Measurements from ENCODE around the gene USH2A.
A peak's percentile ranks its signal among the peaks of the same experiment; 100 is the strongest.
"Not testable (repeated sequence)": the region's sequence is repeated elsewhere in the genome, so short reads cannot be mapped to it uniquely, and the experiment has no call there.

Gene USH2A

DNA sequence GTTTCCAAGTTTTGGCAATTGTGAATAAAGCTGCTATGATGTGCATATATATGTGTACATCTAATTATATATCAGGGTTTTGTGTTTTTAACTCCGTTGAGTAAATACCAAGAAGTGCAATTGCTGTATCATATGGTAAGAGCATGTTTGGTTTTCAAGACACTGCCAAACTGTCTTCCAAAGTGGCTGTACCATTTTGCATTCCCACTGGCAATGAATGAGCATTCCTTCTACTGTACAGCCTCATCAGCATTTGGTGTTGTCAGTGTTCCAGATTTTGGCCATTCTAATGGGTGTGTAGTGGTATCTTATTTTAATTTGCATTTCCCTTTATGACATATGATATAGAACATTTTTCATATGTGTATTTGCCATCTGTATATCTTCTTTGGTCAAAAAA lies 246.3 kb downstream of the USH2A start:
- in situ Hi-C loops (cut with MboI; ENCODE audit: low pct_unique_long_range_greater_than_20kb, low sequenced_read_pairs) = no loop called here
- no peak for DNase-seq

DNA sequence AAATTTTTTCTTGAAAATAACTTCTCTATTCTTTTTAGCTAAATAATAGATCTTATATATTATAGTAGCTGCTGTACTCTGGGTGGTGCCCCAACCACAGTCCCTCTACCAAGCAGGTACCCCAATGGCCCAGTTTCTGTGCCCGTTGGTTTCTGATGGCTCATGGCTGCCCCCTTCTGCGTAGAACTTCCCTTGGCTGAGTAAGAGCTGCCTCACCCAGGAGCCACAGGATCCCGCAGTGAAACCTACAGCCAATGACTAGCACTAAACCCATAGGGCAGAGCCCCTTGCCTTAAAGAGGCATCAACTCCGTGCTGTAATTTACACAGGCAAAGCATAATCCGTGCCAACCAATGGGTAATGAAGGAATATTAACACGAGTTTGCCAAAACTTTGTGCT lies 247.5 kb downstream of the USH2A start:
- DNase-seq = no peak
- in situ Hi-C loops (cut with MboI; ENCODE audit: low pct_unique_long_range_greater_than_20kb, low sequenced_read_pairs) = no loop called here

DNA sequence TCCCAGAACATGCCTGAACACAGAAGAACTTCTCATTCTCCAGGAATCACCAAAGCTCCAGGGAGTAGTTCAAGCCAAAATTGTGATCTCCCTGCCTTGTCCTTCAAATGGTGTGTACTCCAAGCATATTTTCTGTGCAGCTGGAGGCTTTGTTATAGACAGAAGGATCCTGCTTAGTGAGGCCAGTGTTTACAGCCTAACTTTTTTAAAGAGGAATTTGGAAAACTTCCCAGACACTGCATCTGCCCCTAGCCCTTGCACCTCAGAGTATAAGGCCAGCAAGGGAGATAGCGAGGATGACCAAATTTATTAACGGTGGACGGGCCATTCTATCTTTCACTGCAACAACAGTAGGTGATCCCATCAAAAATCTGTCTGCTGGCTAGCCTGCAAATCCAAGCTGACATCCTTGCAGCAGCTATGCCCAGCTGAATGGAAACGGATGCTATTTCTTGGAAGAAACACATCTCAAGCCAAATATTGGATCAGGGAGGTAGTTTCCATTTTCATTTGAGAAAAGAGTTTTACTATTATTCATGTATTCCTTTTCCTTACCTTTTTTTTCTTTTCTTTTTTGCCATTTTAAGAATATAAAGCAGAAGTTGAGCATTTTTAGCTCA lies 249.8 kb downstream of the USH2A start:
- DNase-seq = no peak
- in situ Hi-C loops (cut with MboI; ENCODE audit: low pct_unique_long_range_greater_than_20kb, low sequenced_read_pairs) = no loop called here

DNA sequence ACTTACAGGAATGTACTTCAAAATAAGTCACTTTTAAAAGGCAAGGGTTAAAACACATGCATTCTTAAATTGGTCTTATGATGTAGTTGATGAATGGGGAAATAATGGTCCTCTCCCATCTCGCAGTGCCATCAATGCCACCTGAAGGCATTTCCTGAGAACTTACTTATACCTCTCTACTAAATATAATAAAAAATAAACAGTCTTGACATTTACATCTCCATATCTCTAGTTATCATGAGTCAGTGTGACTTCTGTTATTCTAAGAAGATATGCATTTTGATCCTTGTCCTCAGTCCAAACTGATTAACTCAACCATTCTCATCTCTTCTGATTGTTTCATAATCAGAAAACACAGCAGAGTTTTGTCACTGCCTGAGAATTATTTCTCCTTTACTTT lies 253.9 kb downstream of the USH2A start:
- no peak for DNase-seq
- in situ Hi-C loops (cut with MboI; ENCODE audit: low pct_unique_long_range_greater_than_20kb, low sequenced_read_pairs) = no loop called here

DNA sequence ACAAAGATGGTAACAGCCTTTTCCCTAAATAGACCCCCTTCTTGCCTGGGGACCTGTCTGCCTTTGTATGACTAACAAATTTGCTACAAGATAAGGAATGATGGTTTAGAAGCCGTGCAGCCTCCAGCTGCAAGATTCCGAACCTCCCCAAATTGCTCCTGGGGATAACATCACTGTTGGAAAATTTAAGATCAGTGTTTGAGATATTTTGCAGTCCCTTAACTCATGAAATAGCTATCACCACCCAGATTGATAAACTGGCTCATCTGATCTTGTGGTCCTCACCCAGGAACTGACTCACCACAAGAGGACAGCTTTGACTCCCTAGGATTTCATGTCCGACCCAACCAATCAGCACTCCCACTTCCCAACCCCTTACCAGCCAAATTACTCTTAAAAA lies 254.7 kb downstream of the USH2A start:
- in situ Hi-C loops (cut with MboI; ENCODE audit: low pct_unique_long_range_greater_than_20kb, low sequenced_read_pairs) = no loop called here
- DNase-seq = no peak

DNA sequence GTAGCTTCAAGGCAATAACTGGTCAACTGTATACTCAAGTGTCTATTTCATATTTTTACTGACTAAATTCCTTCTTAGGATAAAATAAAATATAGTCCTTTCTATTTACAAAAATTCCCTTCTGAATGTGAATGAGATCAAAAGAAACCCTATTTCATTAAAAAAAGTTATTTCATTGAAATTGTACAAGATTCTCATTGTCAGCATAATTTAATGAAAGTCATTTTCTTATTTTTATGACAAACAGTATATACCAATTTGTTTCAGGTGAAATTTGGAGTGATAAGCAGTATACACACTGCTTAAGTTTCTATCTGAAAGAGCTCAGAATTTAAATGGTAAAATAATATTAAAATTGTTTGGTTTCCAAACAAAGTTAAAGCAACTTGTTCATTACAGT lies 269.2 kb downstream of the USH2A start:
- no peak for DNase-seq
- in situ Hi-C loops (cut with MboI; ENCODE audit: low pct_unique_long_range_greater_than_20kb, low sequenced_read_pairs) = no loop called here

DNA sequence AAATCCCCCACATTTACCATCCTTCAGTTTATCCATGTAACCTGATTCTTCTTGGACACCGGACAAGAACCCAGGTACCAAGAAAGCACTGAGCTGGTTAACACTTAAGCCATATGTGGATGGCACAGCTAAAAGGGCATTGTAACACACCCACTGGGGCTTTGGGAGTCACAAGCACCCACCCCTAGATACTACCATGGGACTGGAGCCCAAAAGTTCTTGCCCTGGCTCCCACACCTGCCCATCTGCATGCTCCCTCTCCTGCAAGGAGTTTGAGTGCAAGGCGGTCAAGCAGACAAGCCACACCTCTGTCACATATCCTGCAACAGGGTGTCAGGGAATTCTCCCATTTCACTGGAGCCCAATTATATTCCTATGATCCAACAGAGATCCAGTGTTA lies 270.1 kb downstream of the USH2A start:
- in situ Hi-C loops (cut with MboI; ENCODE audit: low pct_unique_long_range_greater_than_20kb, low sequenced_read_pairs) = no loop called here
- no peak for DNase-seq

DNA sequence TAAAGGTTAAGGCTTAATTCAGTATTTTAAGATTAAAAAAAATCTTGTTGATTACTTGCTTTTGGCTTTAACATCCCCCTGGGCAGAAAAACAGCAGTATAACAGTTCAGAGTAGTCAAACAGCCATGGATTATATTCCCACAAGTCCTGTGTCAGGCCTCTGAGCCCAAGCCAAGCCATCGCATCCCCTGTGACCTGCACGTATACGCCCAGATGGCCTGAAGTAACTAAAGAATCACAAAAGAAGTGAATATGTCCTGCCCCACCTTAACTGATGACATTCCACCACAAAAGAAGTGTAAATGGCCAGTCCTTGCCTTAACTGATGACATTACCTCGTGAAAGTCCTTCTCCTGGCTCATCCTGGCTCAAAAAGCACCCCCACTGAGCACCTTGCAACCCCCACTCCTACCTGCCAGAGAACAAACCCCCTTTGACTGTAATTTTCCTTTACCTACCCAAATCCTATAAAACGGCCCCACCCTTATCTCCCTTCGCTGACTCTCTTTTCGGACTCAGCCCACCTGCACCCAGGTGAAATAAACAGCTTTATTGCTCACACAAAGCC lies 277.7 kb downstream of the USH2A start:
- in situ Hi-C loops (cut with MboI; ENCODE audit: low pct_unique_long_range_greater_than_20kb, low sequenced_read_pairs); DNase-seq: not testable (repeated sequence)

DNA sequence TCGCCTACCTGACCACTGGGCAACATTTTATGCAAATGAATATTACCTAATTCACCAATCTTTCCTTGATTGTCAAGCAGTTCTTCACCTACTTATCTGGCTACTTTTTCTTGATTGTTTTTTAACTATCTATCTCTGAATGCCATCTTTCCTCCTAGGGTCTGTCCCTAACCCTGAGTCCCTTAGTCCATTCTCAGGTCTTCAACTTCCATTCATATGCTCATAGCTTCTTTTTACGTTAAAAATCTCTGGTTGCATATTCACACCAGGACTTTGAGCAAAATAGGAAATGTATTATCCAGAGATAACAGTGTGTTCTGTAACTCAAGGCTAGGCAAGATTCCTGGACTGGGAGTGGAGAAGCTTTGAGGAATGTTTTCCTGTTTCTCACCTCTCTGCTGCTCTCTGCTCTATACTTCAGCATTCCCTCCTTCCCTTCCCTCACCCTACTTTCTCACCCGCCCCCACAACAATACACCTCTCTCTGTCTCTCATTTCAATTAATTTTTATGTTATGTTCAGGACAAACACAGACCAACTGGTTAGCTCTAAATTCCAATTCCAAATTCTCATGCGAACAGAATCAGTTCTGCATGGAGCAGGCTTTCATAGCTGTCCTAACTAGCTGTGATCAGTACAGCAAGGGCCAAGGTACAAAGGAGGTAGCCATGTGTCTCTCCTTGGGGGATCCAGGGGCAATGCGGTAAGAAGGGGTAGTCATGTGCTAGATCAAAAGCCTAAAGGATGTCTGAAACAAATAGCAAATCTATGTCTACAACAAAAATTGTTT lies 278.4 kb downstream of the USH2A start:
- no peak for DNase-seq
- in situ Hi-C loops (cut with MboI; ENCODE audit: low pct_unique_long_range_greater_than_20kb, low sequenced_read_pairs) = no loop called here

DNA sequence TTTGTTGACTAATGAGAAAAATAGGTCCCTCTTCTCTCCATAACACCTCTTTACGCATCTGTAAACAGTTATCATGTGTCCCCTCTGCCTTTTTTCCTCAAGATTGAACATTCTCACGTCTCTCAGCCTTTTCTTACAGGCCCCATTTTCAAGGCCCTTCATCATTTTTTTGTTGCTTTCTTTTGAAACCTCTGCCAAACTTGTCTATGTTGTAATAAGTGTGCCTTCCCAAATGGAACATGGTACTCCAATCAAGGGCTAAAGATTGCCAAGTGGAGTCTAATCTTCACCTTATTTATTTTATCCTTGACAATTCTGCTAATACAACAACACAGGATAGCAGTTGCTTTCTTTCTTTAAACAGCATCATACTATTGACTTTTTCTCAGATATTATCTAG lies 280.3 kb downstream of the USH2A start:
- in situ Hi-C loops (cut with MboI; ENCODE audit: low pct_unique_long_range_greater_than_20kb, low sequenced_read_pairs) = no loop called here
- DNase-seq = no peak

DNA sequence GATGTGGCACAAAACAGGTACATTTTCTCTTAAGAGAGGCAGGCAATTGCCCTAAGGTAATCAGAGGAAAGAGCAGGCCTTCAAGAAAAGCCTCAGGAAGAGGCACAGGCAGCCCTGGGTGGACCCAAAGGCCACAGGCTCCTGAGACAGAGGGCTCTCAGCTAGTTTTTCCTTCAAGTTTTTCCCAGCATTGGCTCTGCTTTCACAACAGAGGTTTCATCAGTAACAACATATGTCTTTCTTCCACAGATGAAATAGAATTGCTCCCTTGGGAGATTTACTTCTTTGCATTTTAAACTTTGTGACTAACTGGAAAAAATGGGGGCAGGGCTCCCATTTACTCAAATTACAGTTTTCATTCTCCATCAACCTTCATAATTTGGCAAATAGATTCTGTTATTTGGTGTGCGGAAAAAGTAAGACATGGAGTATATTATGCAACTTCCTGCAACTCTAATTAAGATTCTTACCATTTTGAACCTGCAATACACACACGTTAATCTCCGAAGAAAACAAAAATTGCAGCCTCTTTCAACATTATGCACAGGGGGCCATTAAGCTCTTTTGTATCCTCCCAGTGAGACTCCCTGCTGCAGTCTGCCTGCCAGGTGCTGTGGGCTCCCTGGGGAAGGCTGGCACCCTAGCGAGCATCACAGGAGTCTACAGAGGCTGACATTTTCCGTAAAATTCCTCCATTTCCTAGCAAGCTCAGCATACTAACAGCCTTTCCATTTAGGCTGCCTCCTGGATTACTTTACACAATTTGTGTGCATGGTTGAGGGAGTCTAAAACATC lies 282.3 kb downstream of the USH2A start:
- in situ Hi-C loops (cut with MboI; ENCODE audit: low pct_unique_long_range_greater_than_20kb, low sequenced_read_pairs) = no loop called here
- no peak for DNase-seq

DNA sequence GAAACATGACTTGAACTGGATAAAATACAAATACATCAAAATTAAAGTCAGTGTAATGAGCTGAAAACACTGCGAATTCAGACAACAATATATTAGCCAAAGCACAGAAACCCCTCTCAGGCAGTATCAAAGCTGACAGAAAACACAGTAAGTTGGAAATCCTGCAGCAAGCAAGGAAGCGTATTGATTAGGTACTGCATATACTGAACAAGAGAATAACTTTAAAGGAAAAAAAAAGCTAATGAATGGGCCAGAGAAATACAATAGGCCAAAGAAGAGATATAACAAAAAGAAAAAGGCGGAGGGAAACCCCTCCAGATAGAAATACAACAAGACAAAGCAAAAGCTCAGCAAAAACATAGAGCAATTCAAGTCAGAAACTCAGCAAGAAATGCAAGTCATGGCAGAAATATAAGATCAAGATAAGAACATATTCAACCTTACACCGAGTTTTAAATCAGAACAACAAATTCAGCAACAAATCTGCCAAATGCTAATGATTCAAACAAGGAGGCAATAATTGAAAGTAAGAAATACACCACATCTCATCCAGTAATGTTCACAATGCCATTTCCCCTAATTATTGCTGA lies 299.0 kb downstream of the USH2A start:
- in situ Hi-C loops (cut with MboI; ENCODE audit: low pct_unique_long_range_greater_than_20kb, low sequenced_read_pairs) = no loop called here
- no peak for DNase-seq

DNA sequence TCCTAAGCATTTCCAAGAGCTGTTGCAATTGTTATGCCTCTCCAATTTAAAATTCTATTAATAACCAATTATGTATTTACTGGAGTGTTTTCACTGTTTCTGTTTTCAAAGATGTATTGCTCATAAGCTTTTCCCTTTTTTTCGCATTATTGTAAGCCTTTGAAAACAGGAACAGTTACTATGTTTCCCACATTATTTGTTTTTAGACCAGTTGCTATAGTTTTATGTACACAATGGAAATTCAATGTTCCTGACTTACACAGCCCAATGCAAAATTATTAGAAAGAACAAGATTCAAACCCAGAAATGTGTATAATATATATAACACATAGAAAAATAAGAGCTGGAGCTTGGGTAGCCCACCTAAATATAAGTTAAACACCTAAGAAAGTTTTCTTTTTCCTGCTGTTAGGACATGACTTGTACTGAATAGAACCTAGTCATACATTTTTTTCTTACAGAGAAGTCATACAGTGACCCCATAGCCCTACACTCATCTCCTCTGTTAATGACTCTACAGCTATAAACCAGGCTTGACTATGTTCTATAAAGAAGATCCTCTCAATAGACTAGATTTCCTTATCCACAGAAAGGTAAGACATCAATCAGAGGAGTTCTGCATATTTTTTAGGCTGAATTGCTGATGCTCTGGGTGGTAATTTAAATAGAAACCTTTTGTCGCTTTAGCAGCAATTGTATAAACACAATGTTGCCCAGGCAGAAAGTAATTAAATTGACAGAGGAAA lies 299.6 kb downstream of the USH2A start:
- in situ Hi-C loops (cut with MboI; ENCODE audit: low pct_unique_long_range_greater_than_20kb, low sequenced_read_pairs) = no loop called here

DNA sequence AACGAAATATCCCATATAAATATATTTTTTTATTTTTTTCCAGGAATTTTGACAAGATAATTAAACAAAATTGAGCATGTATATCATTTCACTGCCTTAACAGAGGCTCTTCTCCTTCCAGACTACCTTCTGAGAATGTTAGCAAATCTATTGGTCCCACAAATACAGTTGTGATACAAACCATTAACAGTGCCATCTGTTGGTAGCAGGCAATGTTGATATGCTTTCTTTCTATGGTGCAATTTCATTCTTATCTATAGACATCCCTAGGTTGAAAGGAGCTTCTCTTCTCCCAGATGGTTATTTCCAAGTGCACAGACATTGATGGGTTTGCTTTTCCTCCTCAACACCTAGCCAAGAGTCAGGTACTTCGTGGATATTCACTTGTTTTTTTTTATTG lies 303.6 kb downstream of the USH2A start:
- peak; percentile 12 for DNase-seq

More for the DNA sequence above, 299.6 kb downstream of the USH2A start:
- no peak for DNase-seq

DNA sequence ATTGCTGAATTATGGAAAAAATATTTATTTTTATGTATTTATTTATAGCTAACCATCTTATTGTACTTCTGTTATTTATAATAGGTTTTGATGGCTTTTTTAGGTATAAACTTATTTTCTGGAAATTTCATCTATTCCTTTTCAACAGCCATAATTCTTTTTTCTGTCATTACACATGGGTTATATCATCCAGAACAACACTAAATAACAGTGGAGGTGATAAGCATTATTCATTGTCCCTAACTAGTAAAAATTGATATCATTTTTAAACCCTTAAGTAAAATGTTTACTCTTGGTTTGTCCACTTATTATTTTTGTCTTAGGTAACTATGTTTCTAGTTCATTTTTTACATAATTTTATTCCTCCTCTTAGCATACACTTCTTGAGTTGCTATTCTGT lies 309.1 kb downstream of the USH2A start:
- DNase-seq = no peak
- in situ Hi-C loops (cut with MboI; ENCODE audit: low pct_unique_long_range_greater_than_20kb, low sequenced_read_pairs) = no loop called here

More for the DNA sequence above, 303.6 kb downstream of the USH2A start:
- in situ Hi-C loops (cut with MboI; ENCODE audit: low pct_unique_long_range_greater_than_20kb, low sequenced_read_pairs) = no loop called here

DNA sequence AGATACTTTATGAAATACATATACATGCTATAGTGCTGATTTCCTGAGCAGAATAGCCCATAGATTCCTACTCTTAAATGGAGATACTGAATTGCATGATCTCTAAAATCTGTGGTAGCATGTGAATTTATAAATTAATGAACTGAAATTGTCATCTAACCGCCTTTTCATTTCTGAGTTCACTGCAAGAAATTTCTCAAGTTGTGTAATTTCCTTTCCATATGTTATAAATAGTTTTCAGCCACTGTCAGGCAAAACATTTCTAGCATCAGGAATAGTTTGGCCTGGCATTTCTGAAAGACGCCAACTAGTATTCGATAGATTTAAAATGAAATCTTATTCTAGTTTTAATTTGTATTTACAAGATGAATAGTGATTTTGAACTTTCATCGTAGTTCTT lies 310.1 kb downstream of the USH2A start:
- in situ Hi-C loops (cut with MboI; ENCODE audit: low pct_unique_long_range_greater_than_20kb, low sequenced_read_pairs) = no loop called here
- no peak for DNase-seq

DNA sequence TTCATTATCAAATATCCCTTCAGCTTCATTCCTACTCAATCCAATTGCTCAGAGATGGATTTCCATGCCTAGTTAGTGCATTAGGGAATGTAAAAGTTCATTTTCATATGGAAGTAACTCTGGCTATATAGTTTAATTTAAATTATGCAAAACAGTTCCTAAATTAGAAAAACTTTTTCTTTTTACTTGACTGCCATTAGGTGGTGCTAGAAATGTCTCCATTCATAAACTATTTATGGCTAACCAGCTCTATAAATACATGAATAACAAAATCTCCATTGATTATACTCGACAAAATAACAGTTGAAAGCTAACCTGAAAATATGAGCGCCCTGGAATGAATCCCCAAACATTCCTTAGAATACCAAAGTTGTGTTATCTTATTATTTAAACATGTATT lies 311.4 kb downstream of the USH2A start:
- in situ Hi-C loops (cut with MboI; ENCODE audit: low pct_unique_long_range_greater_than_20kb, low sequenced_read_pairs) = no loop called here
- DNase-seq = no peak

DNA sequence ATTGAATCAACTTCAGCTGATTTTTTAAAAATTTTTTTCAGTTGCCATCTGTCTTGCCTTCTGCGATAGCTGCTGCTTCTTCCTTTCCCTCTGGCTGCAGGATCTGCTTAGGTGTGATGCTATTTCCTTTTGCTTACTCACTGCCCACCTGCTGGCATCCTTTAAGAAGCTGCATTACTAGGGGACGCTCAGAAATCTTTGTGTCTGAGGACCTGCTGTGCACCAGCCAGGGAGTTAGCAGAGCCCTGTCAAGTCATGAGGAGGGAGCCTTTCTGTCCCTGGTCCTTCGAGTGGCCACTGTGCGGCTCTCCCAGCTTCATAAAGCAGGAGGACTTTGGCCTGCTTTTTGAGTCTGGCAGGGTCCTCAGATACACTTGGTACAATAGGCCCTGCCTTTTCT lies 327.8 kb downstream of the USH2A start:
- in situ Hi-C loops (cut with MboI; ENCODE audit: low pct_unique_long_range_greater_than_20kb, low sequenced_read_pairs) = no loop called here
- no peak for DNase-seq

DNA sequence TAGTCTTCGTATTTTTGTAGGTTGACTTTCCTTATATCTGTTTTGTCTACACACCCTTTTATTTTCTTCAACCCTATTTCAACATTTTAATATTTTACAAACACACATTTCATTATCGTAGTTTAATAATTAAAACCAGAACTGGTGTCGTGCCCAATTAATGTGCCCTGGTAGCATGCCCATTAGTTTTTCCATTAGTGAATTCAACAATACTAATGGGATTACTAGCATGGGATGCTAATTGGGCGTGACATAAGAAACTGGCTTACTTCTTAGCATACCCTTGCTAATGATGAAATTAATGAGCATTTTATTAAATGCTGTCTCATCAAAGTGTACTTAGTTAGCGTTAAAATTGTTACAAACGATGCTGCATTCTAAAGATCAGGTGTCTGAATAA lies 332.7 kb downstream of the USH2A start:
- DNase-seq = no peak
- in situ Hi-C loops (cut with MboI; ENCODE audit: low pct_unique_long_range_greater_than_20kb, low sequenced_read_pairs) = no loop called here

Data from KBM-7 (cell line).